Duodenal mucosa (tissue), 2 donors: ENCODE data around the gene AP4B1.

Source experiments
- H3K27ac ChIP-seq: one replicate; pipeline ENCODE4 v1.7.0; 2013; ENCODE audit warnings: low read depth, low read length
- H3K27me3 ChIP-seq, 2 donors: one replicate each; pipeline ENCODE4 v1.7.0; 2013; ENCODE audit warnings: low read length in 2 of 2, control low read depth in 1 of 2; ENCODE audit not compliant: insufficient read depth in 2 of 2, control insufficient read depth in 1 of 2
- H3K36me3 ChIP-seq, 2 donors: one replicate each; pipeline ENCODE4 v1.7.0; 2013; ENCODE audit warnings: low read length in 2 of 2, control low read depth in 1 of 2; ENCODE audit not compliant: insufficient read depth in 2 of 2, control insufficient read depth in 1 of 2
- H3K4me1 ChIP-seq, 2 donors: one replicate each; pipeline ENCODE4 v1.7.0; 2013; ENCODE audit warnings: low read length in 2 of 2, control low read depth in 1 of 2; ENCODE audit not compliant: insufficient read depth in 2 of 2, control insufficient read depth in 1 of 2
- H3K4me3 ChIP-seq, 2 donors: one replicate each; pipeline ENCODE4 v1.7.0; 2013; ENCODE audit warnings: low read length in 2 of 2, low read depth in 1 of 2
- H3K9ac ChIP-seq, 2 donors: one replicate each; pipeline ENCODE4 v1.7.0; 2013; ENCODE audit warnings: low read length in 2 of 2, low read depth in 1 of 2
- H3K9me3 ChIP-seq, 2 donors: one replicate each; pipeline ENCODE4 v1.7.0; 2013; ENCODE audit warnings: low read length in 2 of 2, control low read depth in 1 of 2; ENCODE audit not compliant: control insufficient read depth in 1 of 2

The AP4B1 gene

DNA sequence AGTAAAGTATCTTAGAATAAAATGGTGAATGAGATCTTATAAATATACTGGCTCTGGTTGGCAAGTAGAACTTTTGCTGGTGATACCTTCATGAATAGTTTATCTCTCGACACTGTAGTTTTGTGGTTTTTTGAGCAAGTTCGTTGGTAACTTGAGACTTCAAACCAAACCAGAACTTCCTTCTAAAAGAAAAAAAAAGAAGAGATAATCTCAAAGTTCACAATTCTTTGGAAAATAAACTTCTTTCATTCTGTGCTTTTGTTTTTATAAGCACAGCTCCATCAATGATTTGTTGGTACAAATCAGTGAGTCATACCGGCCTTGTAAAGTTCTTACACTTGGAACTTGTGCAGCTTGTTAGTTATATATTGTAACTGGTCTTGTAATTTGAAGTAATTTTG, 26.9 kb upstream of the AP4B1 start:
- Histone ChIP-seq H3K9ac (peak overlapping the region in 1 of 2 donors; percentile 94), H3K9me3 (no peaks in the 10 kb centered on the region), H3K27ac (no peak overlapping the region), H3K4me1 (peaks cover 28 to 38% of the 10 kb centered on the region in 2 donors), H3K4me3 (peak overlapping the region; percentile 91 to 95), H3K36me3 (no peaks in the 10 kb centered on the region), H3K27me3 (no peaks in the 10 kb centered on the region)

DNA sequence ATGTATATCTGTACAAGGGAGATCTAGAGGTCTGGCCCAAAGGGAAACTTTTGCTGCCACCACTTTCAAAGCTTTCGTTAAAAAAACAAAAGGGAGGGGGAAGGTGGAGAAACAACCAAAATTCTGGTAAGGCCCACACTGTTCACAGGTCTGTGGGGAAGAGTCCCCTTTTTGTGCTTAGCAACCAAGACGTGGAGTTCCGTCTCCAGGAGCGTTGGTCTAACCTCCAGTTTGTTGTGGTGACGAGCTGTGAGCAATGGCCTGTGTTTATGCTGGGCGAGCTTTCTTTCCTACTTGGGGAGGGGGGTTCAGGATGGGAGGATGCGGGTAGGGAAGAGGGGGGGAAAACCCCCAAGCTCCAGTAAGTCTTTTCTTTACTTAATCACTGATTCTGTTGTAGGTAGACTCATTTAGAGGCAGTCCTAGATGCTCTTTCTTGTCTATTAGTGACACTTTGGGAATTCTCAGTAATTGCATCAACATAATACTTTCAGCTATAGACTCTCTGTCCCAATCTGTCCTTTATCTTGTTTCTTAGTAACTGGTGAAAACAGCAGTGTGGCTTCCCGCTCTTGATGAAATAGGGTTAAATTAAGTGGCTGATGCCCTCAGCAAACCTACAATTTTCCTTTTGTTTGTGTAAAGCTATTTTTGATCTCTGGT, 26.0 kb upstream of the AP4B1 start:
- no peaks in the 10 kb centered on the region for H3K27me3 ChIP-seq
- peaks cover 28 to 38% of the 10 kb centered on the region in 2 donors for H3K4me1 ChIP-seq
- peak overlapping the region; percentile 97 for H3K27ac ChIP-seq
- peak overlapping the region; percentile 91 to 95 for H3K4me3 ChIP-seq
- no peaks in the 10 kb centered on the region for H3K9me3 ChIP-seq
- H3K36me3 ChIP-seq = no peaks in the 10 kb centered on the region
- peak overlapping the region; percentile 94 to 96 for H3K9ac ChIP-seq

DNA sequence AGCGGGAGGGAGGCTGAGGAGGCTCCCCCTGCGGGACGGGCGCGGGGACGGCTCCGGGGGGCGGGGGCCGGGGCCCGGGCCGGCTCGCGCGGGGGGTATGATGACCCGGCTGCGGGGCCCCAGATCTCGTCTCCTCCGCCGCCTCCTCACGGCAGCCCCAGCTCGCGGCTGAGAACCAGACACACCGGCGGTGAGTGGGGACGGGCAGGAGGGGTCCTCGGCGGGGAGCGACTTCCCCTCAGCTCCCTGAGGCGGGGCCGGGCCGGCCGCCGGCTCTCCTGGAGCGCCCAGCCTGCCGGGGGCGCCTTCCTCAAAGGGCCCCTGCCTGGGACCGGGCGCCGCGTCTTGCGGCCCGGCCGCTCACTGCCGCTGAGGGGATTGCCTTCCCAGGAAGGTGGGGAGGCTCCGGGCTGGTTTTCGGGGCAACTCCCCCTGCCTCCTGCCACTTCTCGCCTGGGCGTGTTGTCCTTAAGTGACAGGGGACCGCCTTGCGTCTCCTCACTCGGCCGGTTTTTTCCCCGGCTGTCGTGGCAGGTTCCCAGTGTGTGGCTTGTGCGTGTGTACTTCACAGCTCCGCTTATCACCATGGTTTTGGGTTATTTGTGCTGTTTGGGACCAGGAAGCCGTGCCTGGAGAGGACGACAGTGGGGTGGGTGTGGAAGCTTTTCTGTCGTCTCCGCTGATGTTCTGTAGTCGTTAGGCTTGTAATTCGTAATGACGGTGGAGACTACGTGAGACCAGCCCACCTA, 25.3 kb upstream of the AP4B1 start:
- Histone ChIP-seq H3K27me3 (no peaks in the 10 kb centered on the region), H3K4me1 (peaks cover 28 to 38% of the 10 kb centered on the region in 2 donors), H3K36me3 (no peaks in the 10 kb centered on the region), H3K9me3 (no peaks in the 10 kb centered on the region), H3K4me3 (peak overlapping the region; percentile 91 to 95), H3K27ac (peak overlapping the region; percentile 97), H3K9ac (peak overlapping the region; percentile 94 to 96)

DNA sequence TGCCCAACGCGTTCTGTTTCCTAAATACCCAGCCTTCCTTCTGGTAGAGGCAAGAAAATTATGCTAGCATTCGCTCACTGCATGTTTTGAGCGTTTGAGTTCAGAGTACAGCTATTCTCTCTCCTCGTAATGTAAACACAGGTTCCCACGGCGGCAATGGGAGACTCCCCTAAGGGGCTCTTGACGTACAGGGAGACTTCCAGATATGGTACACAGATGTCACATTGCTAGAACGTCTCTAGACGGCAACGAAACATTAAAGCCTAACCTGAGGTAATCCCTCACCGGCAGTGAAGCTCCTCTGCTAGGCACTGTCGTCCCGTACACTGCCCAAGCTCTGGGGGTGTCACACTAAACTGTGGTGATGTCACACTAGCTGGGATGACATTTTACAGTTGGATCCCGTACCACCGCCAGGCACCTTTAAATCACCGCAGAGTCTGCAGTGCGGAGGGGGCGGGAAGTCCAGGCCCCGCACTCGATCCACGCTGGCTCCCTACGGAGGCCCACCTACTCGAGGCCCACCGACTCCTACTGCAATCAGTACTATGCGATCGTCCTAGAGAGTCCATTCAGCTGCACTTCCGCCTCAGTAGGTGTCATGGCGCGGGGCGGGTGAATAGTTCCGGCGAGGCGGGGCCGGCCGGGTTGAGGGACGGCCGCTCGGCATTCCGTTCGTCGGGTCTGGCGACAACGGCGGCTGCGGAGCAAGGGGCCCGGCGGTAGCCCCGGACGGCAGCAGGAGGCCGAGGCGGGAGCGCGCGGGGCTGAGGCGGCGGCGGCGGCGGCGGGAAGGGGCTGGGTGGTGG, 24.5 kb upstream of the AP4B1 start, which contains the start of gene HIPK1:
Gene HIPK1 (plus strand): TSS at position 384 of the 809 bp plus-strand sequence.
- Histone ChIP-seq H3K9ac (peak within 1 kb of the TSS; percentile 96 to 100), H3K27ac (peak within 1 kb of the TSS; percentile 97), H3K4me3 (peak within 1 kb of the TSS; percentile 96 to 99), H3K36me3 (no peaks in the 10 kb centered on the region), H3K9me3 (no peaks in the 10 kb centered on the region), H3K27me3 (no peaks in the 10 kb centered on the region), H3K4me1 (peaks cover 28 to 35% of the 10 kb centered on the region in 2 donors)

DNA sequence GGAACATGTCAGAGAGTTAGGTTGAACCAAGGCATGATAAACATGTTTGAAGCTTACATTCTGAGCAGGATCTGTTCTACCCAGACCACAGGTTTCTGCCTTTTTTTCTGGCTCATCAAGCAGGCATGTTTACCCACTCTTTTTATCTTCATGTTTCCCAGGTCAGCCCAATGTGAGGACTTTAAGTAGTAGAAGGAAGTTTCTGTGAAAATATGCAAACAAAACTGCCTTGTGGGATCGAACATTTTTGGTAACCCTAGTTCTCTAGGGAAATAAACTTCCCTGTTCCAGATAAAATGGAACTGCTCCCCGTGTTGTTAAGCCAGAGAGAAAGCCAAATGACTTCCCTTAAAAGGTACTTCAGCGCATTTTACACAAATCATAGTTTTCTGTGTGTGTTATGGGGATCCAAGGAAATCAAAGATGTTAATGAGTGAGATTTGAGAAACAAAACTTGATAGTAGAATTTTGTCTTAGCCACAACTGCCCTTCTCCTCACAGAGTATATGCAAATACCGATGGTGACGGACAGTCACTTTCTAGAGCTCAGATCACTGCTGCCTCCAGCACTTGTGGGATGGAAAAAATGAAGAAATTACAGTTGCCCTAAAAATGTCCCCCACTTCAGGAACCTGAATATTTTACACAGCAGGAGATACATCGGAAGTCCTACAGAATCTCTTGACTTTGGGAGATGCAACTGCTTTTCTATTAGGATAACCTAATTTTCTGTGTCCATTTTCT, 23.8 kb upstream of the AP4B1 start:
- Histone ChIP-seq H3K9me3 (no peaks in the 10 kb centered on the region), H3K36me3 (no peaks in the 10 kb centered on the region), H3K4me1 (peaks cover 24 to 30% of the 10 kb centered on the region in 2 donors), H3K4me3 (peak overlapping the region; percentile 96 to 99), H3K27ac (peak overlapping the region; percentile 97), H3K27me3 (no peaks in the 10 kb centered on the region), H3K9ac (peak overlapping the region; percentile 96 to 100)

DNA sequence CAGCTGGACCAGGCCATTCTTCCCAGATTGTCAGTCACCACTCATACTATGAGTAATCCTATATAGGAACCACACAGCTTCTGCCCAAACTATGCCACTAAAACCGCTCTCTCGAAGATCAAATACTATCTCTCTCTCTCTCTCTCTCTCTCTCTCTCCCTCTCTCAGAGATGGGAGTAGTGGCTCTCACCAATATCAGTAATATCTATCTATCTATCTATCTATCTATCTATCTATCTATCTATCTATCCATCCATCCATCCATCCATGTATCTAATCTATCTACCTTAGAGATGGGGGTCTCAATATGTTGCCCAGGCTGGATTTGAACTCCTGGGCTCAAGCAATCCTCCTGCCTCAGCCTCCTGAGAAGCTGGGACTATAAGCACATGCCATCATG, 19.9 kb upstream of the AP4B1 start:
- H3K27ac ChIP-seq = no peak overlapping the region
- H3K9me3 ChIP-seq = no peaks in the 10 kb centered on the region
- H3K4me1 ChIP-seq = peaks cover 7 to 12% of the 10 kb centered on the region in 2 donors
- no peaks in the 10 kb centered on the region for H3K36me3 ChIP-seq
- no peaks in the 10 kb centered on the region for H3K27me3 ChIP-seq
- H3K4me3 ChIP-seq = no peak overlapping the region
- H3K9ac ChIP-seq = no peak overlapping the region

DNA sequence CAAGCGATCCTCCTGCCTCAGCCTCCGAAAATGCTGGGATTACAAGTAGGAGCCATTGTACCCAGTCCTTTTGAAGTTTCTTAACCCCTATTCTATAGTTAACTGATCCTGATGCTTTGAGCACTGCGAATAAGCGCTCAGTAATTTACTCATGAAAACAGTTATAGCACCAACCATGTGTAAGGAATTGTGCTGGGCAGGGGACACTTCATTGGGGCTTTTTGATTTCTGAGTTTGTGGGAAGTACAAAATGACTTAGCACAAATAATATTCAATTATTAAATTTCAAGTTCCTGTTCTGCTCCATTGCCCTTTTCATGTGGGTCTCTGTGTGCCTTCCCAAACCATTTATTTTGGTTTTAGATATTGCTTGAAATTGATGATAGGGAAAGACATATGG, 18.4 kb upstream of the AP4B1 start:
- Histone ChIP-seq H3K4me3 (no peak overlapping the region), H3K4me1 (peaks cover 3 to 5% of the 10 kb centered on the region in 2 donors), H3K9me3 (no peaks in the 10 kb centered on the region), H3K27ac (no peak overlapping the region), H3K9ac (no peak overlapping the region), H3K36me3 (no peaks in the 10 kb centered on the region), H3K27me3 (no peaks in the 10 kb centered on the region)

DNA sequence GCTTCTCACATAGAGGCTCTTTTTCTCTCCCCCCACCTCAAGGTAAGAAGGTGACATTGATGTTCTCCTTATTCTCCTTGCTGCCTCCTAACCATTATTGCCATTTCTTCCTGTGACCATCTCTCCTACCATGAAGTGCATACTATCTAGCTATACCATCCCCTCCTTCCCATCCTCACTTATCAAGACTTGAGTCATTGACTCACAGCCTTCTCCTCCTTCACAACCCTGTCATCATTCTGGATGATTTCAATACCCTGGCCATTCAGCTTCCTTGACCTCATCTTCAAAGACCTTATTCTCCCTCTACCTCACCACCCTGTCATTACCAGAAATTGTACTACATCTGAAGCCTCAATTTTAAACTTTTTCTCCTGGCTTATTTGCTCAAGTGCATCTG, 13.6 kb upstream of the AP4B1 start:
- H3K27me3 ChIP-seq = no peaks in the 10 kb centered on the region
- peaks cover 0 to 3% of the 10 kb centered on the region in 2 donors for H3K4me1 ChIP-seq
- no peak overlapping the region for H3K4me3 ChIP-seq
- no peaks in the 10 kb centered on the region for H3K9me3 ChIP-seq
- H3K9ac ChIP-seq = no peak overlapping the region
- no peaks in the 10 kb centered on the region for H3K36me3 ChIP-seq
- H3K27ac ChIP-seq = no peak overlapping the region

DNA sequence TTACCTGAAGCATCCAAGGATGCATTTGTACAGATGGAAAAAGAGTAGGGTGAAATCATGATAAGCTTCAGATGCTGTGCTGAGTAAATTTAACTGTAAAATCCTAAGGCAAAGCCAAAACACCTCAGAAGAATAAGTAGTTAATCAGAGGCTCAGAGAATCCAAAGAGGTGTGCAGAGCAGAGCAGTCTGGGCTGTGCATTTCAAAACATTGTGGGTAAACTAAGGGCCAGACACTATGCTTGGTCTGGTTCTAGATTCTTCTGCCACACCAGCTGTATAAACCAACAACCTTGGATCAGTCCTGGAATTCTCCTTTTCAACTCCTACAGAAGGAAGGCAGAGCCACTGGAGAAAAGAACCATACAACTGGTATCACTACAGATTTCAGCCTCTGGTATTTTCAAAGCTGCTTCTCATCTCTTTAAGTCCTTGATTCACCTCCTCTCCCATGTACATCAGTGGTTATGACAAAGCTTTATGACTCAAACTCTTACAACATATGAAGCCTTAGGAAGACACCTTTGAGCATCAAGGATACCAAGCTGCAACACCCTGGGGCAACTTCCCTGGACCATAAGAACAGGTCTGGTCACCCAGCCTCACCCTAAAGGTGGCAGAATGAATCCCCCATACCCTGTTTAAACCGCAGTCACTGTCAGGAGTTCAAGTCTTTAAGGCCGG, 12.9 kb upstream of the AP4B1 start:
- H3K27me3 ChIP-seq = no peaks in the 10 kb centered on the region
- H3K4me1 ChIP-seq = peaks cover 0 to 10% of the 10 kb centered on the region in 2 donors
- H3K9me3 ChIP-seq = no peaks in the 10 kb centered on the region
- H3K9ac ChIP-seq = no peak overlapping the region
- no peak overlapping the region for H3K27ac ChIP-seq
- H3K36me3 ChIP-seq = peaks cover 0 to 4% of the 10 kb centered on the region in 2 donors
- no peak overlapping the region for H3K4me3 ChIP-seq
